ENCODE data around the gene IFNL2. TPM values are rescaled to one million over a fixed set of nuclear protein-coding genes. Genes with fewer than 3 reads are reported as not detected.

Gene IFNL2
- polyA plus RNA-seq, 1 experiment = not detected

- no peak for DNase-seq (ENCODE audit: low read depth, low spot score)
- no peak overlapping the region for H3K4me3 ChIP-seq (ENCODE audit: low read depth, low read length)
- H3K27me3 ChIP-seq (ENCODE audit: control insufficient read depth, insufficient read depth, low read length) = peaks cover 53% of the 10 kb centered on the region
- H3K27ac ChIP-seq (ENCODE audit: low read depth, low read length) = no peak overlapping the region
- CTCF ChIA-PET = no interaction called here
- no peak for TF ChIP-seq CTCF (IDR thresholded peaks at IDR 0.05; ENCODE audit: low read depth, low read length)
- peaks cover 12% of the 10 kb centered on the region; the same call in 1 of the 2 replicates for H3K9me3 ChIP-seq (ENCODE audit: control insufficient read depth, insufficient read depth, low read length)
- POLR2A ChIA-PET = no interaction called here
These were observed 16.4 kb upstream of the IFNL2 start for GRCh38 chr19:39251846-39252245.

GRCh38 chr19:39252458-39252857 is 15.7 kb upstream of the IFNL2 start:
- Histone ChIP-seq H3K27ac (ENCODE audit: low read depth, low read length) (no peak overlapping the region), H3K27me3 (ENCODE audit: control insufficient read depth, insufficient read depth, low read length) (peaks cover 47% of the 10 kb centered on the region), H3K9me3 (ENCODE audit: control insufficient read depth, insufficient read depth, low read length) (peaks cover 6% of the 10 kb centered on the region; the same call in 1 of the 2 replicates), H3K4me3 (ENCODE audit: low read depth, low read length) (no peak overlapping the region)
- POLR2A ChIA-PET = no interaction called here
- CTCF ChIA-PET = no interaction called here
- DNase-seq (ENCODE audit: low read depth, low spot score) = no peak
- TF ChIP-seq CTCF (IDR thresholded peaks at IDR 0.05; ENCODE audit: low read depth, low read length) = no peak

- Histone ChIP-seq H3K4me3 (ENCODE audit: low read depth, low read length) (no peak overlapping the region), H3K9me3 (ENCODE audit: control insufficient read depth, insufficient read depth, low read length) (no peaks in the 10 kb centered on the region; the same call in 1 of the 2 replicates), H3K27me3 (ENCODE audit: control insufficient read depth, insufficient read depth, low read length) (peaks cover 38% of the 10 kb centered on the region), H3K27ac (ENCODE audit: low read depth, low read length) (no peak overlapping the region)
- TF ChIP-seq CTCF (IDR thresholded peaks at IDR 0.05; ENCODE audit: low read depth, low read length) = no peak
- ChIA-PET CTCF (no interaction called here), POLR2A (no interaction called here)
- no peak for DNase-seq (ENCODE audit: low read depth, low spot score)
These were observed 14.6 kb upstream of the IFNL2 start for GRCh38 chr19:39253374-39254149.

GRCh38 chr19:39254531-39255345 is 13.5 kb upstream of the IFNL2 start:
- DNase-seq (ENCODE audit: low read depth, low spot score) = no peak
- Histone ChIP-seq H3K4me3 (ENCODE audit: low read depth, low read length) (no peak overlapping the region), H3K27ac (ENCODE audit: low read depth, low read length) (no peak overlapping the region), H3K27me3 (ENCODE audit: control insufficient read depth, insufficient read depth, low read length) (peaks cover 26% of the 10 kb centered on the region), H3K9me3 (ENCODE audit: control insufficient read depth, insufficient read depth, low read length) (no peaks in the 10 kb centered on the region; the same call in 1 of the 2 replicates)
- POLR2A ChIA-PET = interaction anchor here (0.6 kb wide), 1 partner anchor 25 kb away, joined by 7 read pairs; no protein-coding TSS in a partner anchor
- no peak for TF ChIP-seq CTCF (IDR thresholded peaks at IDR 0.05; ENCODE audit: low read depth, low read length)
- CTCF ChIA-PET = no interaction called here

GRCh38 chr19:39257227-39257626 is 11.0 kb upstream of the IFNL2 start:
- peaks cover 23% of the 10 kb centered on the region for H3K27me3 ChIP-seq (ENCODE audit: control insufficient read depth, insufficient read depth, low read length)
- no peak for TF ChIP-seq CTCF (IDR thresholded peaks at IDR 0.05; ENCODE audit: low read depth, low read length)
- no peak overlapping the region for H3K4me3 ChIP-seq (ENCODE audit: low read depth, low read length)
- DNase-seq (ENCODE audit: low read depth, low spot score) = no peak
- H3K9me3 ChIP-seq (ENCODE audit: control insufficient read depth, insufficient read depth, low read length) = no peaks in the 10 kb centered on the region; the same call in 1 of the 2 replicates
- H3K27ac ChIP-seq (ENCODE audit: low read depth, low read length) = no peak overlapping the region
- ChIA-PET POLR2A (no interaction called here), CTCF (no interaction called here)
